ENCODE data around the gene FAM53A.
A peak's percentile ranks its signal among the peaks of the same experiment; 100 is the strongest.

The FAM53A gene

DNA sequence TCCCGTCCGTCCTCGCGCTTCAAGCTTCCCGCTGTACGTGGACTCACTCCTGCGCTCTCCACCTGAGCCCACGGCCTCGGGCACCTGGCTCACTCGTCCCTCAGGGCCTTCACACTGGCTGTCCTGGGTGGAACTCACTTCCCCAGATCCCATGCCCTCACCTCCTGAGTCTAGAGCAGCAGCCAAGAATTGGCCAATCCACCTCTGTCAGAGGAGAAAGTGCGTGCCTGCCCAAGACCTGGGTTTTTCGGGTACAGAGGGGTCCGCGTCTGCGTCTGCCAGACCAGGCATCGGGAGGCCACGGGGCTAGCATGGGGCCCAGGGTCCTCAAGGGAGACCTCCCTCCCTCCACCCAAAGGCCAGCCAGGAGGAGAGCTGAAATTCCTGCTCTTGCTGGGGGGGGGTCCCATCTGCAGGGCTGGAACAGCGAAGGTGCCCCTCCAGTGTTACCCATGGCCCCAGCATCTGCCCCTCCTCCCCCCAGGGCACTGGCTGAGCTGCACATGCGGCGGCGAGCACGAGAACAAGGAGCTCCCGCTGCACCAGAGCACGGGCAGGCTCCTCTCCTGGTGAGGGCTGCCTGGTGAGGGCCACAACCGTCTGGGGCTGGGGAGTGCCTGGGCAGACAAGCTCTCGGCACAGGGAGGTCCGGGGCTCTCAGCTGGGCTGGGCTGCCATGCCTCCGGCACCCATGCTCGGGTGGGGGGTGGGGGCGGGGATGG lies 47.5 kb downstream of the FAM53A start:
- no peak for DNase-seq

DNA sequence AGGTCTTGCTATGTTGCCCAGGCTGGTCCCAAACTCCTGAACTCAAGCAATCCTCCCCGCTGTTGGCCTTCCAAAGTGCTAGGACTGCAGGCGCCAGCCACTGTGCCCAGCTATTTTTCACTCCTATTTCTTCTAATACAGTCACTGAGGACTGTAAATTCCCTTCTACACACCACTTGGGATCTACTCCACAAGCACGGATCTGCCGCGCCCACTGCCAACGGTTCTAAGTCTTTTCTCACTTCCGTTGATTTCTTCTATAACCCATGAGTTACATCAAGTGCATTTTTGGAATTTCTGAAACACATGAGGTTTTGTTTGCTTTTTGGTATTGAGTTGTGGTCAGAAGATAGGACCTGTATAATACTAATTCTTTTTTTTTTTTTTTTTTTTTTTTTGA lies 48.6 kb downstream of the FAM53A start:
- DNase-seq, result no peak

DNA sequence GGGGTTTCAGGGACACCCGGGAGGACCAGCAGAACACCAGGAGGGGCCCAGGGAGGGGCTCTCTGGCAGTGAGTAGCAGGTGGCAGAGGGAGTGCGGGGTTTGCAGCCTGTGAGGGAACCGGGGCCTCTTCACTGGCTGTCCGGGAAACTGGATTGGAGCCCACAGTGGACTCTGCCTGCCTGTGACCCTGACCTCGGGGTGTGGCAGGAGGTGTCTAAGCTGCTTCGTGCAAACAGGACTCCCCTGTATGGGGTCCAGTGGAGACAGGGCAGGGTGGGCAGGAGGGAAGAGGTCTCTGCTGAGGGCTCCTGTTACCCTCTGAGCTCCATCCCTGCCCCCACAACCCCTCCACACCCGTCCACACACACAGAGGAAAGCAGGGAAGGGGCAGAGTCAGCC lies 50.1 kb downstream of the FAM53A start:
- DNase-seq, result no peak

DNA sequence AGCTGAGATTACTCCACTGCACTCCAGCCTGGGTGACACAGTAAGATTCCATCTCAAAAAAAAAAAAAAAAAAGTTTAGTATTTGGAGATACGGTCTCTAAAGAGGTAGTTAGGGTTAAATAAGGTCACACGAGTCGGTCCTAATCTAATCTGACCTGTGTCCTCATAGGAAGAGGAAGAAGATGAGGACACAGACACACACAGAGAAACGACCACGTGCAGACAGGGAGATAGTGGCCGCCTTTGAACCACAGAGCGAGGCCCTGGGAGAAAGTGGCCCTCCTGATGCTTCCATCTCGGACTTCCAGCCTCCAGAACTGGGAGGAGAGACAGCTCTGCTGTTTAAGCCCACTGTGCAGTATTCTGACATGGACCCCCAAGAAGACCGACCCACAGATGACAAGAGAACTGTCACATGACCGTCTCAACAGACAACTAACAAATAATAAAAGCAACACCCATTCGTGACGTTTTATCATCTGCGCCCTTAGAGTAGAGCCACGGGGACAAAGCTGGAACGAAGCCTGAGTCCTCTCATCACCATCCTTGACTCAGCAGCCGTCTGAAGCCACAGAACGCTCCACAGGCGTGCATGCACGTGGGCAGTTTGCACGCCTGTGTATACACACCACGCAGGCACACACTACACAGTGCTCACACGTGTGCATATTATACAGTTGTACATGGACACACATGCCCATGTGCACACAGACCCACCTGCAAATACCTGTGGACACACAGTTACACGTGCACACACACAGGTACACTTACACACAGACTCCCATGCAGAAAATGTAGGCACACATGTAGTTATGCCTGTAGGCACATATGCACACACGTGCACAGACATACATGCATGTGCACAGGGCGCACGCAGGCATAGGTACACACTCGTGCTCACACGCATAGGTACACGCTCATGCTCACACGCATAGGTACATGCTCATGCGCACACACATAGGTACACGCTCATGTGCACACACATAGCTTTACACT lies 51.7 kb downstream of the FAM53A start:
- DNase-seq, result no peak

DNA sequence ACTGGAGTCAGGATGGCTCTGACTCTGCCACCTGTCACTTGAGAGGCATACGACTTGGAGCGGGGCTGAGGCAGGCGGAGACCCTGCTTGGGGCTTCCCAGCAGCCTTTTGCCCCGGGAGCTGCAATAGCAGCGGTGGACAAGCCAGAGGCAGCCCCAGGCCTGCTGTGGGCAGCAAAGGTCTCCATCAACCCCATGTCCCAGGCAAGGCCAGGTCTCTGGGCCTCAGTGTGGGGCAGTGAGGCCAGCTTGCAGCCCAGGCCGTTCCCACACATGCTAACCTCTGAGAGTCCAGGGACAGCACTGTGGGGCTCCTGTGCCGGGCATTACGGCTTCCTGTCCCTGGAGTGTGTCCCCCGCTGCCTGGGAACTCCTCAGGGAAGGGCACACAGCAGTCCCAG lies 53.0 kb downstream of the FAM53A start:
- no peak for DNase-seq

DNA sequence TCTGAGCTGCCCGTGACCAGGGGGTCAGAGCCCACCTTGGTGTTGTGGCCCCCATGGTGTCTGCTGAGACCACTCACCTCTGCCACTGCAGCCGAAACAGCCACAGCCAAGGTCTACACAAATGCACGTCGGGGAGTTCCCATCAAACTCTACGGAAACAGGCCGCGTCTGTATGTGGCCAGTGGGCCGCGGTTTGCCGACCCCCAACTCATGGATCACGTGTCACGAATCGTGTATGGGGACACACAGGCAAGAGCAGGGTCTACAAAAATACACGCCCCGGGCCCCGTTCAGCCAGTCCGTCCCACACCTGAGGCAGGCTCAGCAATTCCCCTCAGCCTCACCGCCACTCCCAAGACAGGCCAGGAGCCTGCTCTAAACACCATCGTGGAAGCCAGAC lies 53.8 kb downstream of the FAM53A start:
- no peak for DNase-seq

DNA sequence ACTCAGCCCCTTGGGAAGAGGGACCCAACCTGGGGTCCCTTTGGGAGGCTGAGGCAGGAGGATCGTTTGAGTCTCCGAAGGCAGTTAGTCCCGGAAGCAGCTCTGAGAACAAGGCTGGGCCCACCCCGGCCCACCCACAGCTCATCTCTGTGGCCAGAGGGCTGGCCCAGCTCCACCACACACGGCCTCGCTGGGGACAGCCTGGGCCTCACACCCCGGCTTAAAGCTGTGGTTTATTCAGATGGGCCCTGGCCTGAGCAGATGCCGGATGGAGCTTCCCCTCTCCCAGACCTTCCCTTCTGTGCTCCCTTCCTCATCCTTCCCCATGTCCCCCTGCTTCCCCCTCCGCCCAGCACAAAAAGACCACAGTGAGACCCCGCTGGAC lies 54.4 kb downstream of the FAM53A start:
- no peak for DNase-seq

DNA sequence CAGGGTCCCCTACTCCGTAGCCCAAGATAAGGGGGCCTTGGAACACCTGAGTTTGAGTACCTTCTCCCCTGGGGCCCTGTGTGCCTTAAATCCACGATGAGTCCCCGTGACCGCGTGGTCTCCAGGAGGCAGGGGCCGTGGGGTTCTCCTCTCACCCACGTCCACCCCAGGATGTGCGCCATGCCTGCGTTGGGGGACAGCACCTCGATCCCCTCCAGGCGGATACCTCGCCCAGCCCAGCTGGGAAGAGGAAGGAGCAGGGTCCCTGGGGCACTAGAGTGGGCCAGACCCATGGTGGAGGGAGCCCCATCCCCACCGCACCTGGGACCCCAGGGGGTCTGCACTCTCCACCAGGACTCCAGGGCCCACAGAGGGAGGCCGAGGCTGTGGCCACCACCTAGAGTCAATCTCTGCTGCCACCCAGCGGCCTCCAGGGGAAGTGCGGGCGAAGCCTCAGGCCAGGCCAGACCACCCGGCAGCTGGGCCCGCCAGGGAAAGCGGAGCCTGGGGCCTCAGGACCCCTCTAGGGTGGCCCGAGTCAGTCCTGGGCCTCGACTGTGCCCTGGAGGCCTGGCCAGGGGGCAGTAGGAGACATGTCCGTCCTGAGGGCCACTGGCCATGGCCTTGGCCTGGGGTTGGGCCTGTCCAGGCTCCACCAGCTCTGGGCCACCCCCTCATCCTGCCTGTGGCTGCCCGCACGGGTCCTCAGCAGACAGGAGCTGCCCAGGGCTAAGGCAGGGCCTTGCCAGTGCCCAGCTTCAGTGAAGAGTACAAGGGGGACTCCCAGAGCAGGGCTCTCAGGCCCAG lies 55.0 kb downstream of the FAM53A start:
- peak; percentile 9 for DNase-seq

DNA sequence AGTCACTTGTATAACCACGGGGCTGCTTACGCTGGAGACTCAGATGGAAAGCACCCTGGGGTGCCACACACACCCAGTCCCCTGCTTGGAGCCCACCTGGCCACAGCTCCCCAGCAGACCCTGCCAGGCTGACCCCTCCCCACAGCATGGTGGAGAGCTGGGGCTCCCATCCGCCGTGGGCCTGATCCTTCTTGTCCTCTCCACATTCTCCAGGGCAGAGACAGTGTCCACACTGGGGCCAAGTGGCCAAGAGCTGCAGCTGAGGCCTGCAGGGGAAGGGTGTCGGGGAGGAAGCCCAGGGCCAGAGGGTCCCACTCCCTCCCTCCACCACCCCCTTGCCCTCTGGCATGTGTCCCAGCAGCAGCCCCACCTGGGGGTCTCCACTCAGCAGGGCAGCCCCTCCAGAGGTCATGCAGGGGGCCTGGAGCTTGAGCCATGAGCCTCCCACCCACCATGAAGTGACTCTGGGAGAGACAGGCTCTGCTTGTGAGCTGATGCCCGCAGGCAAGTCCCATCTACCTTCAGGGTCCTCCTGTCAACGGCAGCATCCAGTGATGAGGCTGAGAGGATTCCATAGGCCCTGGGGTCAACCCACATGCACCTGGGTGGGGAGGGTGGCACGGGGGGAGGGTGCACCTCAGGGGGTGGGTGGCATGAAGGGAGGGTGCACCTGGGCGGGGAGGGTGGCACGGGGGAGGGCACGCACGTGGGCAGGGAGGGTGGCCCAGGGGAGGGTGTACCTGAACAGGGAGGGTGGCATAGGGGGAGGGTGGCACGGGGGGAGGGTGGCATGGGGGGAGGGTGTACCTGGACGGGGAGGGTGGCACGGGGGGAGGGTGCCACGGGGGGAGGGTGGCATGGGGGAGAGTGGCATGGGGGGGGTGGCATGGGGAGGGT lies 56.4 kb downstream of the FAM53A start:
- DNase-seq, result no peak

DNA sequence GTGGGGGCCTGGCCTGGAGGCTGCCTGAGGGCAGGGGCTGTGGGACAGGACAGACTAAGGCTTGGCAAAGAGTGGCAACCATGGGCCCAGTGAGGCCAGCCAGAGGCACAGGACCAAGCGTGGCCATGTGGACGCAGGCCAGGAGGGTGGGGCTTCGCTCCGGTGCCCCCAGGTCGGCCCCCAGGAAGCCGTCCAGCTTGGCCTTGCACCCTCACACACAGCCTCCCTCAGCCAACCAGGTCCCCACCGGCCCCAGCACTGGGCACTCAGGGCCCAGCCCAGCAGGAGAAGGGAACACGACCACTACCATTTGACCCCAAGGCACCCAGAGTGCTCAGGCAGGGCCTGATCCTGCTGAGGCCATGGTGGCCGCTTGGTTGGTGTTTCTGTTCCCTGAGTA lies 57.2 kb downstream of the FAM53A start:
- no peak for DNase-seq

DNA sequence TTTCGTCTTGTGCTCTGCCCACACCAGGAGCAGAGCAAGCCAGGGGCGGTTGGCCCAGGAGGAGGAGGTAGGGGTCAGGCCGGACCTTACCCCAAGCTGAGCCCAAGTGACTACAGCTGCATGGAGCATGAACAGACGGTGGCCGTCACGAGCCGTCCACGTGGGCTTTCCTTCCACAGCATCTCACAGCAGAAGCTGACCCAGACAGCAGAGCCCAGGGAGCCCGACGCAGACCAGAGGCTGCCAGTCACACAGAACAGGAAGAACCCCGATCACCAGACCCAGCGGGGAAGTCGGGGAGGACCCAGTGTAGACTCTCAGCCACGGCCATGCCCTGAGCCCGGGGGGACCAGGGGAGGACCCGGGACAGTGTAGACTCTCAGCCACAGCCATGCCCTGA lies 58.0 kb downstream of the FAM53A start:
- DNase-seq, result no peak

DNA sequence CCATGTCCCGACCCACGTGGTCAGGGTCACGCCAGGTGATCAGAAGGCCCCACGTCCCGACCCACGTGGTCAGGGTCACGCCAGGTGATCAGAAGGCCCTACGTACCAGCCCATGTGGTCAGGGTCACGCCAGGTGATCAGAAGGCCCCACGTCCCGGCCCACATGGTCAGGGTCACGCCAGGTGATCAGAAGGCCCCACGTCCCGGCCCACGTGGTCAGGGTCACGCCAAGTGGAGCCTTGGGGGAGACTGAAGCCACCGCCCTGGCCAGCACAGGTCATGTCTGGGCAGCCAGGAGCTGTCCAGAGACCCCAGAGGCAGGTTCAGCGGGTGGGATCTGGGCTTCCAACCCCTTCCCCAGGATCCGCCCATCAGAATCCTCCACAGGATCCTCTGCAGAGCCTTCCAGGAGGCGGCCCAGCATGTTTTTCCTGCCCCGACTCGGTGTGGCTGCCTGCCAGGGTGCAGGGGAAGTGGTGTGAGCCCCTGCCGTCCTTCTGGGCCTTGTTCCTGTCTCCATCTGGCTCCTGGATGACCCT lies 58.4 kb downstream of the FAM53A start:
- DNase-seq, result no peak

DNA sequence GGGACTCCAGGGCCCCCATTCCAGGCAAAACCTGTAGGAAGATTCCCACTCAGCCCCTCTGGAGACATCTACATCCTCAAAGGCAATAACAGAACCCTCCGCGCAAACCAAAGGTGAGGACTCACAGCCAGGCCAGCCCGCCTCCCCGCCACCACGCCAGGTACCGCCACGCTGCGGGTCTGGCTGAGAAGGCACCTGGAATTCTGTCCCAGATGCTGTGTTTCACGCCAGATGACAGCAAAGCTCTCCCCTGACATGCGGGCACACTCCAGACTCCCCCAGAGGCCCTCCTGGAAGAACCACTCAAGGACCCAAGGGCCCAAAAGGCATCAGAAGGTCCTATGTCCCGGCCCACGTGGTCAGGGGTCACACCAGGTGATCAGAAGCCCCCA lies 59.6 kb downstream of the FAM53A start:
- DNase-seq, result no peak

DNA sequence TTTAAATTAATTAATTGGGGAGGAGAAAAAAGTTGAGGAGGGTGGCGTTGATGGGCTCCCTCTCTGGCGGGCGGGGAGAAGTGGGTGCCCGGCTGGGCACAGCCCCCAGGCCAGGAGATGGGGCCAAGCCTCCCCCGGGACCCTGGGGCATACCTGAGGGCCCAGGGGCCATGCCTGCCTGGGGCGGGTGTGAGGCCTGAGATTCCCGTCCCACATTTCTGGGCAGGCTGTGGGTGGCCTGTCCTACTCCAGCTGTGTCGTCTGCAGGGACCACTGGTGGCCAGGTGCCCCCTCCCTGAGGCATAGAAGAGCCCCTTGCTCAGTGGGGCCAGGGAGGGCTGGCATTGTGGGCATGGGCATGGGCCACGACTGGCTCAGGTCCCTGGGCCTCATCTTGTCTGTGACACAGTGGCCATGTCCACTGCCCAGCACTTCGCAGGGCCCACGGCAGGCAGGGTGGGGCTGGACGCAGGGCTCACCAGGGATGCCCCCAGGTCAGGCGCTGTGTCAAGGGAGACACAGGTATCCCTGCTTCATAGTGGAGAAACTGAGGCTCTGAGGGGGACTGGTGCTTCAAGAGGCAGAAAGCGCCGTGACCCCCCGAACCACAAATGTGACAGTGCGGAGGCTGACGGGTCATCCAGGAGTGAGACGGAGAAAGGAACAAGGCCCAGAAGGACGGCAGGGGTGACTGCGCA lies 60.1 kb downstream of the FAM53A start:
- DNase-seq, result no peak

DNA sequence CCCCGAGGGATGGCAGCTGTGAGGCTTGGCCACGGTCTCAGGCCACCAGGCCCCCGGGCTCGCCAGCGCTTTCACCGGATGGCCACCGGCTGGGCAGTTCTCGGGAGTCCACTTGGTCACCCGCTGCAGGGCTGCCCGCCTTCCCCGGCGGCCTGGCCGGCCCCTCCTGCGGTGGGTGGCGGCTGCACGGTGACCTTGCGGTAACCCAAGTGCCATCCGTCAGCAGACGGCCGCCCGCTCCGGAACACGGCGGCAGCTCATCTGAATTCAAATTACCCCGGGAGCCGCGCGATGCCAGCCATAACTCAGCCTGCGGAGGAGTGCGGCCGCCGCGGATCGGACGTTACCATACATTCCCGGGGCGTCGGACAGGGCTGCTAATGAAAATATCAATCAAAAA lies 60.7 kb downstream of the FAM53A start:
- DNase-seq, result no peak

DNA sequence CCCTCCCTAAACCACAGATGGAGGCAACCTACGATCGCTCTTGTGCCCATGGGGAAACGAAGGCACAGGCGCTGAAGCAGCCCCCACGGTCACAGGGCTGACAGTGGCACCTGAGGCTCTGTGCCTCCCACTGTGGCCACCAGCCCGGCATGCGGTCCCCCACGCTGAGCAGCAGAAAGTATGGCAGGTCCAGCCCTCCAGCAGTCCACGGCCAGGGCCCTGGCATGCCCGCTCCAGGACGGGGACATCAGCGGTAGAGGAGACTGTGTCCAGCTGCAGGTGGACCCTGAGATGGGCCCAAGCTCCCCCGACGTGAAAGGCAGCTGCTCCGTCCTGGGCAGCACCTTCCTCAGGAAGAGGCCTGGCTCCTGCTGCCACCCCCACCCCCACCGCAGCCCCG lies 61.2 kb downstream of the FAM53A start:
- no peak for DNase-seq

DNA sequence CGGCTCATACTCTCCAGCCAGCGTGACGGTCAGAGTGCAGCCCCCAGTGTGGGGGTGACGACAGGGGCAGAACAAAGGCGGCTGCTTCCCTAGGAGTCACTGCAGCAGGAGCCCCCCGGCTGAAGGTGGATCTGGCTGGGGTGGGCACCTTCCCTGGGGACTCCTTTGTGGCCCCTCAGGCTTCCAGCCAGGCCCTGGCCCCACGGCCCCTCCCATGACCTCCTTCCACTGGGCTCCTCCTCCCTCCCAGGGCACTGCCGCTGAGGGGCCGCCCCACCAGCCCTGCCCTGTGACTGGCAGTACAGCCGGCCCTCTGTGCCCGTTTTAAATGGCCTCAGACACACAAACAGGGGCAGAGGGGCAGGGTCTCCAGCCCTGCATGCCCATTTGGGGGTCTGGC lies 61.9 kb downstream of the FAM53A start:
- no peak for DNase-seq

DNA sequence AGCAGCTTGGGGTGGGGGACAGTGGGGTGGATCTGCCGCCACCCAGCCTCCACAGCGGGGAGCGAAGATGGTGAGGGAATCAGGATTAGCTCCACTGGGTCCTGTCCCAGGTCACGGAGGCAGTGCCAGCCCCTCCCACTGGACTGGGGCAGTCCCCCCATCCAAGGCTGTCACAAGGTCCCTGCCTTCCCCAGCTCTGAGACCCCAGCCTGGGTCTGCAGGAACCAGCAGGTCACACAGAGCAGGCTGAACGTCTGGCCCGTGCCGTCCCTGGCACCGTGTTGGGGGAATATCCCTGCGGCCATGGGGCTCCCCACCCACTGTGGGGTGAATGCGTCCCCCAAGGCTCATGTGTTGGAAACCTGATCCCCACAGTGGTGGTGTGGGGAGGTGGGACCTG lies 62.6 kb downstream of the FAM53A start:
- DNase-seq, result no peak

DNA sequence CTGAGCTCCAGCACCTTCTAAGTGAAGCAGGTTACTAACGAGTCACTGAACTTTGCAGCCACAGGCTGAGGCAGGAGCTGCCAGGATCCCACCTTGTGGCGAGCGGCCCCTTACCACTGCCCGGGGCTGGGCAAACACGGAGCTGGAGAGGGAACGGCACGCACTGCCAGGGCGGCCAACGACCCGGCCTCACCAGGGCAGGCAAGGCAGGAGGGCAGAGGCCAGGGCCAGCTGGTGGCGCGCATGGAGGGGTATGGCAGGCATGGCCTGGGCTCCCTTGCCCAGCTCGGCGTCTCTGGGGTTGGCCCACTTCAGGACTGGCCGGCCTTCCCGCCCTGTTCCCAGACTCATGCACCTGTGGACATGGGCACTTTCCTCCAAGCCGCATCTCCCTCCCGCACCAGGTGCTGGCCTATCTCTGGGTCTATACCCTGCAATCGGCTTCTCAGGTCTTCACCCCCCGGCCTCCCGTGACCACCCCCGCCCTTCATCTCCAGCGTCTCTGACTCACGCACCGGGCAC lies 64.9 kb downstream of the FAM53A start:
- no peak for DNase-seq

DNA sequence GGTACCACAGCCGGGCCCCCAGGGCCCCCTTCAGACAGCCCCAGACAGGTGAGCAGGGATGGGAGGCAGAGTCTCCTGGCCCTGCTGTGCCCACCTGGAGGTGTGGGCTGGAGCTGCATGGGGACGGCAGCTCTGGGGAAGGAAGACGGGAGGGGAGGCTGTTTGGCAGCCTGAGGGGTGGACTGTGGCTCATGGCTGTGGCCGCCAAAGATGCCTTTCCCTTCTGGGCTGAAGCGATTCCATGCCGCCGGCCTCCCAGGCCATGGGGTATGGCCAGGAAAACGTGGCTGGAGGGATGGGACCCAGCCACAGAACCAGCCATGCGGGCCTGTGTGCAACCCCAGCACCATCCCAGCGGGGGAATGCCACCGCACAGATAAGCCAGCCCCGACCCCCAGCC lies 65.7 kb downstream of the FAM53A start:
- no peak for DNase-seq

DNA sequence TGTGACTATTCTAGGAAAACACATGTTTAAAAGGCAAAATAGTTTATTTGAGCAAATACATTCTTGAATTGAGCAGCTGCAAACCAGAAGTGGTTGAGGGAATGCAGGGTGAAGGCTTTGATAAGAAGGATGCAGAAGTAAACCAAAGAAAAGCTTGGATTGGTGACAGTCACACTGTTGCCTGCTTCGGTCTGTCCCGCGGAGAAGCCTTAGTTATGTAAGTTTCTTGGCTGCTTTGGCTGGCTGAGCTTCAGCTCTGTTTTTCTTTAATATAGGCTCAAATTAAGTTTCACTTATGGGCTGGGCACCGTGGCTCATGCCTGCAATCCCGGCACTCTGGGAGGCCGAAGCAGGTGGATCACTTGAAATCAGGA lies 67.6 kb downstream of the FAM53A start:
- DNase-seq, result no peak

Data from fibroblast of skin of right quadriceps (primary cell).